ENCODE data around the gene AP2S1.
"Not testable (repeated sequence)": the region's sequence is repeated elsewhere in the genome, so short reads cannot be mapped to it uniquely, and the experiment has no call there.

AP2S1 gene

GRCh38 chr19:46841458-46842083, 9.1 kb downstream of the AP2S1 start:
- no peak for DNase-seq (ENCODE audit: low read depth)

DNA sequence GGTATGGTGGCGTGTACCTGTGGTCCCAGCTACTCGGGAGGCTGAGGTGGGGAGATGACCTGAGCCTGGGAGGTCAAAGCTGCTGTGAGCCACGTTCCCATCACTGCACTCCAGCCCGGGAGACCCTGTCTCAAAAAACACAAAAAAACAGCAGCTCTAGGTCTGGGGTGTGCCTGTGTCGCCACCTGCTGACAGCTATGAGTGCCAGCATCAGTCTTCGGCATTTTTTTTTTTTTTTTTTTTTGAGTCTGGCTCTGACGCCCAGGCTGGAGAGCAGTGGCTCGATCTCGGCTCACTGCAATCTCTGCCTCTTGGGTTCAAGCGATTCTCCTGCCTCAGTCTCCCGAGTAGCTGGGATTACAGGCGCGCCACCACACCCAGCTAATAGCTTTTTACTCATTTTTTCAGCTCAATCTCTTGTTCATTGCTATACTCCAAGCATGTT, 10.1 kb downstream of the AP2S1 start:
- DNase-seq (ENCODE audit: low read depth), result no peak

DNA sequence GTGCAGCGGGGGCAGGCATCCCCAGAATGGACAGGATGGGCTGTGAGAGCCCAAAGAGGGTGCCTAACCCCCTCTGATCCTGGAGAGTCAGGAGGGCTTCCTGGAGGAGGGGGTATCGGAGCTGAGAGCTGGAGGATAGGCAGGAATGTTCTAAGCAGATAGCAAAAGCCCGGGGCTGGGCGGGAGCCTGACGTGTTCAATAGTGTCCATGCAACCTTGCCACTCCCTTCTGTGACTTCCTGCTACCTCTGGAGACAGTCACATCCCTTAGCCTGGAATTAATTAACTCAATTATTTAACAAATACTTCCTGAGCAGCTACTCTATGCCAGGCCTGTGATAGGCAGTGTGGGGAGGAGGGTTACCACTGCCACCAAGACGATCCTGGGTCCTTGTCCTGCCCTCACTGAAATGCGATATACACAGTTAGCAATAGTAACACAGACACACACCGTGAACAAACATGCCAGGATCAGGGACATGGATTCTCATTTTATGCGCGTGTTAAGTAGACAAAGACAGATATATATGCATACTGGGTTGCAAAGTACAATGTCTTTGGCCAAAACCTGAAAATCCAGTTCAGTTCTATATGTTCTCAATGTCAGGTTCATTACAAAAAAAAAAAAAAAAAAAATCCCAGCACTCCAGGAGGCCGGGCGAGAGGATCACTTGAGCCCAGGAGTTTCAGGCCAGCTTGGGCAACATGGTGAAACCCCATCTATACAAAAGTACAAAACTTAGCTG, 10.7 kb downstream of the AP2S1 start:
- no peak for DNase-seq (ENCODE audit: low read depth)

GRCh38 chr19:46838160-46838559, 12.5 kb downstream of the AP2S1 start:
- no peak for DNase-seq (ENCODE audit: low read depth)

- DNase-seq (ENCODE audit: low read depth), result no peak
Observed at GRCh38 chr19:46834984-46835383, 15.7 kb downstream of the AP2S1 start.

DNA sequence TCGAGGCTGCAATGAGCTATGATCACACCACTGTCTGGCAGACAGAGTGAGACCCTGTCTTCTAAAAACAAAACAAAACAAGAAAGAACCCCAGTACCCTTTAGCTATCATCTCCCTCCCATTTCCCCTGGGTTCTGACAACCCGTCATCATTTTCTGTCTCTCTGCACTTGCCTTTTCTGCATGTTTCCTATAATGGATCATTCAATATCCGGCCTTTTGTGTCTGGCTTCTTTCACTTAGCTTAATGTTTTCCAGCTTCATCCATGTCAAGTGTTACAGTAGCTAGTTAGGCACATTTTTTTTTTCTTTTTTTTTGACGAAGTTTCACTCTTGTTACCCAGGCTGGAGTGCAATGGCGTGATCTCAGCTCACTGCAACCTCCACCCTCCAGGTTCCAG, 16.5 kb downstream of the AP2S1 start:
- DNase-seq (ENCODE audit: low read depth), result no peak

- no peak for DNase-seq (ENCODE audit: low read depth)
Observed at GRCh38 chr19:46830864-46831263, 19.8 kb downstream of the AP2S1 start.

DNA sequence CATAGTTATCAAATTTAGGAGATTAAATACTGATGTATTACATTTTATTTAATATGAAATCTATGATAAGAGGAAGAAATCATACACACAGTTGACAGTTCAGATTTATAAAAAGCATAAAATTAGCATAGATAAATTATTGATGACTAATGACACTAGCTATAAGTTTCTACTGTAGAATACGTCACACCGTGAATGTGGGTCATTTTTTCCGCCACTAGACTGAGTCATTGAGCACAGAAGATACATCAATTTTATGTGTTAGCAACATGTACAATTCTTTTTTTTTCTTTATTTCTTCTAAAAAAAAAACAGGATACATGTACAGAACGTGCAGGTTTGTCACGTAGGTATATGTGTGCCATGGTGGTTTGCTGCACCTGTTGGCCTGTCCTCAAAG, 22.2 kb downstream of the AP2S1 start:
- no peak for DNase-seq (ENCODE audit: low read depth)

- DNase-seq (ENCODE audit: low read depth), result no peak
Observed at GRCh38 chr19:46825731-46826055, 25.0 kb downstream of the AP2S1 start.

DNA sequence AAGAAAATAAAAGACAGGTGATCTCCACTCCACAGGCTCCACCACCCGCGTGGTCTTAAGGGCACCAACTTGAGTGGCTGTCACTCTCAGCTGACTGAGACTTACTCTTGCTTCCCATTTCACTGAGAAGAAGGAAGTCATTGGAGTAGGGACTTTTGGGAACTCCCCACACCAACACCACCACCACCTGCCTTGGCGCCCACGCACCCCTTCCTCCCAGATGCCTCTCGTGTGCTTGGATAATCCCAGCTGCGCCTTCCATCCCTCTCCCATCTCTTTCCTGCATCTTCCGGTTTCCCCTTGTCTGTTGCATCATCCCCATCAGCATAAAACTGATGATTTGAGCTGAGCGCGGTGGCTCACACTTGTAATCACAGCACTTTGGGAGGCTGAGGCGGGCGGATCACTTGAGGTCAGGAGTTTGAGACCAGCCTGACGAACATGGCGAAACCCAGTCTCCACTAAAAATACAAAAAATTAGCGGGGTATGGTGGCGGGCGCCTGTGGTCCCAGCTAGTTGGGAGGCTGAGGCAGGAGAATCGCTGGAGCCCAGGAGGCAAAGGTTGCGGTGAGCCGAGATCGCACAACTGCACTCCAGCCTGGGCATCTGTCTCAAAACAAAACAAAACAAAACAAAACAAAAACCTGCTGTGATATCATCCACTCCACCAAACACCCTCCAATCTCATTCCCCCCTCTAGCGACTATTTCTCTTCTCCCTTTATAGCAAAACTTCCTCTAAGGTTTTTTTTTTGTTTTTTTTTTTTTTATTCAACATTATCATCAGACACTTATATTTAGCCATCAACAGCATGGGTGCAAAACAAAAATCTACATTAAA, 25.5 kb downstream of the AP2S1 start:
- no peak for DNase-seq (ENCODE audit: low read depth)

- DNase-seq (ENCODE audit: low read depth), result no peak
Observed at GRCh38 chr19:46823049-46823448, 27.6 kb downstream of the AP2S1 start.

- not testable (repeated sequence) for DNase-seq (ENCODE audit: low read depth)
Observed at GRCh38 chr19:46822410-46822787, 28.2 kb downstream of the AP2S1 start.

GRCh38 chr19:46821512-46822409, 28.9 kb downstream of the AP2S1 start:
- DNase-seq (ENCODE audit: low read depth), result peak; percentile 23

DNA sequence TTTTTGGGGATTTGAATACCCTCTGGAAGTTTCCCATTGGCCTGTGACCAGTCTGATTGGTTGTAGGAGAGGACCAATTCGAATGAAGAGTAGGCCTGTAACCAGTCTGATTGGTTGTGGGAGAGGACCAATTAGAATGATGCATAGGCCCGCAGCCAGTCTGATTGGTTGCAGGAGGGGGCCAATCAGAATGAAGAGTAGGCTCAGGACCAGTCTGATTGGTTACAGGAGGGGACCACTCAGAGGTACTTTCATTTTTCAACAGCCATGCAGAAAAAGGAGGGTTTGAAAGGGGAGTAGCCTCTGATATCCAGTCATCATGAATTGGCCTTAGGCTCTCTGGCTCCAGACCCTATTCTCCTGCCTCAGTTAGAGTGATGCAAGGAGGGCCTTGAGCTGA, 31.8 kb downstream of the AP2S1 start:
- DNase-seq (ENCODE audit: low read depth), result no peak

DNA sequence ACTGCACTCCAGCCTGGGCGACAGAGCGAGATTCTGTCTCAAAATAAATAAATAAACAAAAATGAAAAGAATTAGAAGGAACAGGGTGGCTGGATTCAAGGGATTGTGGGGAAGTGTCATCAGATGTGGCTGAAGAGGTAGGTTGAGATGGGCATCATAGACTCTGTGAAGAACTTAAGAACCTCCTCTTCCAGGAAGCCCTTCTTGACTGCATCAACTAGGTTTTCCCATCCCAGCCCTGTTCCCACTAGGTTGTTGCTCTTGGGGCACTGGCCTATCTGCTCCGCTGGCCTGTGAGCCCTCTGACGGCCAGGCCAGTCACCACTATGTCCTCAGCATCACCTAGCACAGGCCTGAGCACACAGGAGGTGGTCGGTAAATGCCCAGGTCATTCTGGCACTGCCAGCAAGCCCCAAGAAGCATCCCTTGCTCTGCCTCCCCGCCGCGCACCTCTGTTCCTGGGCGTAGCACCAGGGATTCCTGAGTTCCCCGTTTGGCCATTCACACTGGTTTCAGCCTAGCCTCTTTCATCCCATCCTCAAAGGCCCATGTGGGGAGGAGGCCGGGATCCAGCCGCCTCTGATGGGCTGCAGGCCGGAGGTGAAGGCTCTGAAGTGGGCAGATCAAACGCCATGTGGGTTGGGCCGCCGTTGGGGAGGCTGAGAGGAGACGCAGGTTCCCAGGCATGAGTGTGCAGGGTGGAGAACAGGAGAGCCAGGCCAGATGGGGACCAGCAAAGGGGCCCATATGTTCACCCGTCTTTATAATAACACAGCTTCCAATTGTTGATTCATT, 34.6 kb downstream of the AP2S1 start:
- DNase-seq (ENCODE audit: low read depth), result no peak

DNA sequence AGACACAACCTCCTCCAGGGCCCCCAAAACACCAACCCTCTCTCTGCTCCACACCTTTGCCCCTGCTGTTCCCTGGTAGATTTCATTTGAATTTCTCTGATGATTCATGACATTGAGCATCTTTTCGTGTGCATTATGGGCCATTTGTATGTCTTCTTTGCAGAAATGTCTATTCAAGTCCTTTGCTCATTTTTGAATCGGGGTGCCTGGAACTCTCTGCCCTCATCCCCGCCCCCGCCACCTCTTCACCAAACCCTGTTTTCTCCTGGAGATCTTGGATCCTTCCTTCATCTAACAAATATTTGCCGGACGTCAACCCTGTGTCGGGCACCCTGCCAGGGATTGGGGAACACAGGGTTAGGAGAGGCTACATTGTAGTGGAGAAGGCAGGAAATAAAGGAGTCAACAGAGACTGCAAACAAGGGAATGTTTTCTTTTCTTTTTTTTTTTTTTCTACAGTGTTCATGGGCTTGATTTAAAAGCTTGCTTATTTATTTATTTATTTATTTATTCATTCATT, 36.7 kb downstream of the AP2S1 start:
- DNase-seq (ENCODE audit: low read depth), result no peak

GRCh38 chr19:46812977-46813838, 37.4 kb downstream of the AP2S1 start:
- DNase-seq (ENCODE audit: low read depth), result no peak

DNA sequence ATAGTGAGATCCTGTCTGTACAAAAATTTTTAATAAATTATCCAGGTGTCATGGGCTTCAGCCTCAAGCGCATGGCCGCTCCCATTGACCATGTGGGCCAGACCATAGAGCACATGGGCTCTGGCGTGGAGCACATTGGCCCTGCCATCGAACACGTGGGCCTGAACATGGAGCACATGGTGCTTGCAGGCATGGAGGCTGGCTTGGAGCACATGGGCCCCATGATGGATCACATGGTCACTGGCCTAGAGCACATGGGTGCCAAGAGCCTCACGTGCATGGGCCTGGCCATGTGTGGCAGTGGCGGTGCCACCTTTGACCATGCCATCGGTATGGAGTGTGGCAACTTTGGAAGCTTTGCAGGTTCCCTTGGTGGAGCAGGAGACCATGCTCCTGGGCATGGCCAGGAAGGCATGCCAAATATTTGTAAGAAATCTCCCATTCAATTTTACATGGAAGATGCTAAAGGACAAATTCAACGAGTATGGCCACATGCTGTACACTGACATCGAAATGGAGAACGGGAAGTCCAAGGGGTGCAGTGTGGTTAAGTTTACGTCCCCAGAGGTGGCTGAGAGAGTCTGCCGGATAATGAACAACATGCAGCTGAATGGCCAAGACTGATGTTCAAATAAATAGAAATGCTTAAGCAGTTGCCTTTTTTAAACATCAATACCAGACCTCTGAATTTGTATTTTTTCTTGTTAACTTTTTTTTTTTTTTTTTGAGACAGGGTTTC, 40.9 kb downstream of the AP2S1 start:
- no peak for DNase-seq (ENCODE audit: low read depth)

DNA sequence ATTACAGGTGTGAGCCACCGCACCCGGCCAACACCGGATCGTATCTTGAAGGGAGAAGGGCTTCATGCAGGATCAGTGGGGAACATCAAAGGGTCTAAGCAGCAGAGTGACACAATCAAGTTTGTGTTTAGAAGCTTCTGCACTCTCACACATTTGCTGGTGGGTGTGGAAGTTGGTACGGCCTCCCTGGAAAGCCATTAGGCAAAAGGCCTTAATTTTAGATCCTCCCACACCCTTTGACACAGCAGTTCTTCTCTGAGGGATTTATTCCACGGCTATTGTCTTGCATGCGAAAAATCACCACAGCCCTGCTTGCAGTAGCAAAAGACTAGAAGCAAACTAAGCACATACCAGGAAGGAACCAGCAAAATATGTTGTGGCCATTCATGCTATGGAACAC, 44.0 kb downstream of the AP2S1 start:
- DNase-seq (ENCODE audit: low read depth), result no peak
